NB4 (cell line): Measurements from ENCODE around the gene PPM1L.

ENCODE experiments used
- POLR2A ChIP-seq: IDR thresholded peaks from 2 replicates; pipeline ENCODE4 v1.6.1; 2011; ENCODE audit warnings: mild to moderate bottlenecking; ENCODE audit not compliant: insufficient read length; ENCODE audit errors: extremely low read depth
- TF ChIP-seq, protein P1 (sequence below): IDR thresholded peaks from one replicate; pipeline ENCODE4 v1.5.1; 2012; ENCODE audit warnings: low read depth, low read length

- TF ChIP-seq, protein P1, sequence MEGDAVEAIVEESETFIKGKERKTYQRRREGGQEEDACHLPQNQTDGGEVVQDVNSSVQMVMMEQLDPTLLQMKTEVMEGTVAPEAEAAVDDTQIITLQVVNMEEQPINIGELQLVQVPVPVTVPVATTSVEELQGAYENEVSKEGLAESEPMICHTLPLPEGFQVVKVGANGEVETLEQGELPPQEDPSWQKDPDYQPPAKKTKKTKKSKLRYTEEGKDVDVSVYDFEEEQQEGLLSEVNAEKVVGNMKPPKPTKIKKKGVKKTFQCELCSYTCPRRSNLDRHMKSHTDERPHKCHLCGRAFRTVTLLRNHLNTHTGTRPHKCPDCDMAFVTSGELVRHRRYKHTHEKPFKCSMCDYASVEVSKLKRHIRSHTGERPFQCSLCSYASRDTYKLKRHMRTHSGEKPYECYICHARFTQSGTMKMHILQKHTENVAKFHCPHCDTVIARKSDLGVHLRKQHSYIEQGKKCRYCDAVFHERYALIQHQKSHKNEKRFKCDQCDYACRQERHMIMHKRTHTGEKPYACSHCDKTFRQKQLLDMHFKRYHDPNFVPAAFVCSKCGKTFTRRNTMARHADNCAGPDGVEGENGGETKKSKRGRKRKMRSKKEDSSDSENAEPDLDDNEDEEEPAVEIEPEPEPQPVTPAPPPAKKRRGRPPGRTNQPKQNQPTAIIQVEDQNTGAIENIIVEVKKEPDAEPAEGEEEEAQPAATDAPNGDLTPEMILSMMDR, result no peak
- TF ChIP-seq POLR2A, result no peak
These were observed 275.1 kb downstream of the PPM1L start for GRCh38 chr3:161031134-161031533.
